Measurements from ENCODE around the gene SHROOM1. TPM values are rescaled to one million over a fixed set of nuclear protein-coding genes. Genes with fewer than 3 reads are reported as not detected.

SHROOM1 gene
- total and polyA plus RNA-seq, 2 of the 8 experiments (the other 6 are each of a cell fraction or from before 2014, with no cell fraction given), result 3.9 to 5.2 TPM

DNA sequence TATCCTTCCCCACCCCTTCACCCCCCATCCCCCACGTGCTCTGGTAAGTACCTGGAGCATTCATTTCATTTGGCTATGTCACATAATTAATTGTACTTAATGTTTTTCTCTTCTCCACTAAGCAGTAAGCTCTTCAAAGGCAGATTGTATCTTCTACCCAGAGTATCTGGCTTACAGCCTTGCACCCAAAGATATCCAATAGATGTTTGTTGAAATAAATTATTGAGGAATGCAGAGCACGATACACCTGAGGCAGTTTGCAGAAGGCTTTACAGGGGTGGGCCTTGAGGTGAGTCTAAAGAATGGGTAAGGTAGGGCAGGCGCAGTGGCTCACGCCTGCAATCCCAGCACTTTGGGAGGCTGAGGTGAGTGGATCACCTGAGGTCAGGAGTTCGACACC is 19.8 kb downstream of the SHROOM1 start:
- no peaks in the 10 kb centered on the region for H3K79me2 ChIP-seq (ENCODE audit: control insufficient read depth in 1 of 2, insufficient read depth in 2 of 2, low read length in 2 of 2)
- no peak overlapping the region for H4K8ac ChIP-seq (ENCODE audit: extremely low read depth, insufficient read depth, low read length)
- no peak overlapping the region for H3K9ac ChIP-seq (replicated peaks in 1 of 4; ENCODE audit: extremely low read depth in 1 of 4, low read depth in 3 of 4, low read length in 3 of 4)
- peaks cover 0 to 5% of the 10 kb centered on the region in 2 experiments for H4K20me1 ChIP-seq (replicated peaks in 1 of 2; ENCODE audit: control insufficient read depth in 1 of 2, insufficient read depth in 2 of 2, low read length in 2 of 2)
- ChIA-PET CTCF (ENCODE audit: partially characterized antibody) (interaction anchor here (1.0 to 6.9 kb wide), 7 partner anchors 8 to 120 kb away, joined by 3 to 82 read pairs (median 3); partner anchors contain the start of genes CCNI2, GDF9 and UQCRQ), POLR2A (ENCODE audit: partially characterized antibody) (interaction anchor here (1.6 kb wide), 1 partner anchor 15 kb away, joined by 3 read pairs; no protein-coding TSS in a partner anchor)
- FAIRE-seq, result no peak
- no peak overlapping the region for H3K56ac ChIP-seq (replicated peaks; ENCODE audit: insufficient read length, low read depth, low read length)
- H2AK5ac ChIP-seq (ENCODE audit: low read depth, low read length), result no peak overlapping the region
- no peaks in the 10 kb centered on the region for H3K79me1 ChIP-seq (ENCODE audit: low read depth, low read length)
- peaks cover 0 to 6% (median 2%) of the 10 kb centered on the region in 4 experiments; a peak in 5 of 7 replicates for H3K4me1 ChIP-seq (replicated peaks in 1 of 4; ENCODE audit: control insufficient read depth in 3 of 4, insufficient read depth in 4 of 4, low read length in 3 of 4)
- H3K18ac ChIP-seq (ENCODE audit: extremely low read depth, low read length), result no peak overlapping the region
- no peak overlapping the region for H2BK5ac ChIP-seq (ENCODE audit: low read depth, low read length)
- H2AFZ ChIP-seq (ENCODE audit: low read length), result no peak overlapping the region
- no peak overlapping the region for H2BK20ac ChIP-seq (ENCODE audit: low read length)
- H3K4me3 ChIP-seq (ENCODE audit: extremely low read depth in 1 of 4, insufficient read depth in 2 of 4, low read depth in 3 of 4, low read length in 4 of 4), result no peak overlapping the region
- H3K27ac ChIP-seq (ENCODE audit: low read depth, low read length), result no peak overlapping the region
- peak in 1 of 2 experiments; percentile 19 for DNase-seq (ENCODE audit: low read depth in 1 of 2, low spot score in 2 of 2)
- no peak for TF ChIP-seq EP300 (IDR thresholded peaks at IDR 0.05; ENCODE audit: borderline replicate concordance in 1 of 2, low read depth in 2 of 2, low read length in 2 of 2)
- no peak for TF ChIP-seq GABPA (IDR thresholded peaks at IDR 0.05; ENCODE audit: borderline replicate concordance, insufficient read depth, low read length)
- no peak for TF ChIP-seq CHD1 (IDR thresholded peaks at IDR 0.05; ENCODE audit: low read depth, low read length)
- no peak for TF ChIP-seq CREB1 (IDR thresholded peaks at IDR 0.05)
- TF ChIP-seq YY1 (IDR thresholded peaks at IDR 0.05; ENCODE audit: low read depth, low read length), result no peak
- TF ChIP-seq ZNF274 (IDR thresholded peaks at IDR 0.05; ENCODE audit: borderline replicate concordance, extremely low read depth, low read length), result no peak
- TF ChIP-seq RXRA (IDR thresholded peaks at IDR 0.05; ENCODE audit: insufficient read depth, low read depth, low read length), result no peak
- no peak for TF ChIP-seq POU5F1 (IDR thresholded peaks at IDR 0.05; ENCODE audit: low read depth, low read length)
- no peak for TF ChIP-seq SP1 (IDR thresholded peaks at IDR 0.05; ENCODE audit: low read depth, low read length)
- TF ChIP-seq PHF8 (conservative IDR thresholded peaks at IDR 0.05; ENCODE audit: low read depth, low read length), result no peak
- TF ChIP-seq MAFK (IDR thresholded peaks at IDR 0.05; ENCODE audit: low read depth, low read length), result no peak
- no peak for TF ChIP-seq SIRT6 (IDR thresholded peaks at IDR 0.05; ENCODE audit: low read length)
- H3K23me2 ChIP-seq (ENCODE audit: low read depth, low read length), result peaks cover 4% of the 10 kb centered on the region; the same call in 1 of the 2 replicates
- H3K4ac ChIP-seq (replicated peaks; ENCODE audit: insufficient read length, low read depth, low read length), result no peak overlapping the region
- no peak overlapping the region for H3K14ac ChIP-seq (ENCODE audit: insufficient read length)
- H2BK15ac ChIP-seq (ENCODE audit: low read length), result no peak overlapping the region
- no peak overlapping the region for H2BK120ac ChIP-seq (replicated peaks; ENCODE audit: low read depth, low read length)
- WGBS, 2 experiments (ENCODE audit: extremely low coverage in 1 of 2, insufficient coverage in 1 of 2, insufficient read length in 1 of 2, insufficient replicate concordance in 2 of 2, low coverage in 1 of 2, low lambda C conversion rate in 2 of 2, missing lambda C conversion rate in 1 of 2), result 91% methylated on average over 5 of the region's 5 CpGs; no CpG with 5 or more reads in 1 of the 2 experiments
- H3K23ac ChIP-seq (ENCODE audit: insufficient read length), result no peak overlapping the region
- no peak overlapping the region for H4K5ac ChIP-seq (ENCODE audit: insufficient read length, low read depth, low read length)
- H3K9me3 ChIP-seq (ENCODE audit: insufficient read depth in 2 of 2, low read depth in 1 of 2, low read length in 1 of 2), result peaks cover 0 to 9% of the 10 kb centered on the region in 2 experiments; a peak in 2 of 4 replicates
- no peak overlapping the region for H3K4me2 ChIP-seq (ENCODE audit: insufficient read depth in 1 of 2, low read depth in 2 of 2, low read length in 2 of 2)
- H3K27me3 ChIP-seq (replicated peaks in 1 of 4; ENCODE audit: control insufficient read depth in 3 of 4, extremely low read depth in 1 of 4, insufficient read depth in 3 of 4, low read length in 3 of 4), result peaks cover 34 to 47% (median 43%) of the 10 kb centered on the region in 4 experiments
- H3K36me3 ChIP-seq (ENCODE audit: control insufficient read depth in 2 of 4, insufficient read depth in 4 of 4, low read length in 3 of 4), result peaks cover 0 to 4% (median 0%) of the 10 kb centered on the region in 4 experiments; a peak in 1 of 8 replicates
- no peak overlapping the region for H2BK12ac ChIP-seq (ENCODE audit: low read depth, low read length)
- no peak overlapping the region for H4K91ac ChIP-seq (replicated peaks; ENCODE audit: insufficient read length, low read length)

Measured in H1 (cell line).